IPS-18c (cell line): ENCODE results near the gene UTP18.
"Not testable (repeated sequence)": the region's sequence is repeated elsewhere in the genome, so short reads cannot be mapped to it uniquely, and the experiment has no call there.

Experiments used
- H3K4me3 ChIP-seq: 2 replicates; pipeline ENCODE4 v1.7.0; 2013; ENCODE audit warnings: low read depth, mild to moderate bottlenecking, low read length, moderate library complexity; ENCODE audit not compliant: insufficient read depth
- H3K9me3 ChIP-seq: one replicate; pipeline ENCODE4 v1.6.1; 2013; ENCODE audit warnings: mild to moderate bottlenecking, low read length, moderate library complexity; ENCODE audit not compliant: control insufficient read depth, insufficient read depth

UTP18 gene

GRCh38 chr17:51298508-51299371 lies 38.4 kb downstream of the UTP18 start:
- Histone ChIP-seq H3K9me3 (no peaks in the 10 kb centered on the region), H3K4me3 (no peak overlapping the region)

GRCh38 chr17:51299859-51300258 lies 39.5 kb downstream of the UTP18 start:
- no peak overlapping the region for H3K4me3 ChIP-seq
- peaks cover 2% of the 10 kb centered on the region for H3K9me3 ChIP-seq

DNA sequence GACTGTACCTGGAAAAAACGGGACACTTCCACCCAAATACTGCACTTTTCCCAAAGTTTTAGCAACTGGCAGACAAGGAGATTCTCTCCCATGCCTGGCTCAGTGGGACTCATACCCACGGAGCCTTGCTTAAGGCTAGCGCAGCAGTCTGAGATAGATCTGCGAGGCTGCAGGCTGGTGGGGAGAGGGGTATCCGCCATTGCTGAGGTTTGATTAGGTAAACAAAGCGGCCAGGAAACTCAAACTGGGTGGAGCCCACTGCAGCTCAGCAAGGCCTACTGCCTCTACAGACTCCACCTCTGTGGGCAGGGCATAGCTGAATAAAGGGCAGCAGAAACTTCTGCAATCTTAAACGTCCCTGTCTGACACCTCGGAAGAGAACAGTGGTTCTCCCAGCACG lies 44.8 kb downstream of the UTP18 start:
- H3K9me3 ChIP-seq: peaks cover 6% of the 10 kb centered on the region
- no peak overlapping the region for H3K4me3 ChIP-seq

DNA sequence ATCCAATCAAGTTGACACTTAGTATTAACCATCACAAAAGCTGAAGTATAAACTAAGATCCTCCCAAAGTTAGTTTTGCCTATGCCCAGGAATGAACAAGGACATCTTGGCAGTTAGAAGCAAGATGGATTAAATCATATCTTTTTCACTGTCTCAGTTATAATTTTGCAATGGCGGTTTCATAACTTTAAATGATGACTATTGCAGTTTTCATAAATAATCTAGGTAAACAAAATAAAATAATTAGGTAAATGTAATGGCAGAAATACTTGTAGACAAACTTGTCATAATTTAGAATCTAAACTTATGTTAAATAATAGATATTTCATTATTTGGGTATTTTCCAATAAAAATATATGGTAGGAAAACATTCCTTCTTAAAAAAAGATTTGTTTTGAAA lies 51.7 kb downstream of the UTP18 start:
- not testable (repeated sequence) for H3K4me3 ChIP-seq, H3K9me3 ChIP-seq

DNA sequence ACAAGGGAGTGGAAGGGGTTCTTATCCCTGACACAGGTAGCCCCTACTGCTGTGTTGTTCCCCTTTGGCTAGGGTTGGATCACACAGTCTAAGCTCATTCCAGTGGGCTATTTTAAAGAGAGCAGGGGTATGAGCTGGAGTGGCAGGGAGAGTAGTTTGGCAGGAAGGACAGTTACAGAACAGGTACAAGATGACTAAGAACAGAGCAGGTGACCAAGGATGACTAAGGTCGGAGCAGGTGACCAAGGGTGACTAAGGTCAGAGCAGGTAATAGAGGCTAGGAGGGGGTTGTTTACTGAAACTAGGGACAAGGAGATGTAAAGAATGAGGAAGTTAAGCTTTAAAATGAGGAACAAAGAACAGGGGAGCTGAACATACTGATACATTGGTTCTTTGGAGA lies 58.8 kb downstream of the UTP18 start:
- peaks cover 3% of the 10 kb centered on the region for H3K9me3 ChIP-seq
- H3K4me3 ChIP-seq: no peak overlapping the region

- H3K9me3 ChIP-seq: peaks cover 3% of the 10 kb centered on the region
- no peak overlapping the region for H3K4me3 ChIP-seq
These were observed 62.2 kb downstream of the UTP18 start for GRCh38 chr17:51322390-51323029.

DNA sequence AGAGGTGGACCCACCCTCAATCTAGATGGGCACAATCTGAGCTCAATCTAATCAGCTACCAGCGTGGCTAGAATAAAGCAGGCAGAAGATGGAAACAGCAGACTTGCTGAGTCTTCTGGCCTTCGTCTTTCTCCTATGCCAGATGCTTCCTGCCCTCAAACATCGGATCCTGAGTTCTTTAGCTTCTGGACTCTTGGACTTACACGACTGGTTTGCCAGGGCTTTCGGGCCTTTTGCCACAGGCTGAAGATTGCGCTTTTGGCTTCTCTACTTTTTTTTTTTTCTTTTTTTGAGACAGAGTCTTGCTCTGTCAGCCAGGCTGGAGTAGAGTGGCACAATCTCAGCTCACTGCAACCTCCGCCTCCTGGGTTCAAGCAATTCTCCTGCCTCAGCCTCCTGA lies 65.1 kb downstream of the UTP18 start:
- no peak overlapping the region for H3K4me3 ChIP-seq
- no peaks in the 10 kb centered on the region for H3K9me3 ChIP-seq

- not testable (repeated sequence) for H3K9me3 ChIP-seq
These were observed 70.6 kb downstream of the UTP18 start for GRCh38 chr17:51330861-51331503.

DNA sequence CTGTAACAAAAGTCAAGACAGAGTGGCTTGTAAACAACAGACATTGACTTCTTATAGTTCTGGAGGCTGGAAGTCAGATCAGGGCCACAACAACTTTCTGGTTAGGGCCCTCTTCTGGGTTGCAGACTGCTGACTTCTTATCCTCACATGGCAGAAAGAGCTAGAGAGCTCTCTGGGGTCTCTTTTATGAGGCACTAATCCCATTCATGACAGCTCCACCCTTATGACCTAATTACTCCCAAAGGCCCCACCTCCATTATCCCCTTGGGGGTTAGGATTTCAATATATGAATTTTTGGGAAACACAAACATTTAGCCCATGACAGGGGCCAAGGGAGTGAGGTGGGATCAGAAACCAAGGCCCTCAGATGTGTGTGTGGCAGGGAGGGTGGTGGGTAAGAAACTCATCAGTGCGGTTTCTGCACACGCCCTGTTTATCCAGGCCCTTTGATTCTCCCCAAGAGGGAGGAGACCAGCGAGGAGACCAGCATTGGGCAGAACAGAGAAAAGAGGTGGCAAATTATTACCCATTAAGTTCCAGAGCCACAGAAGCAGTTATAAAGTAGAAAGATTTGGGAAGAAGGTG lies 74.8 kb downstream of the UTP18 start:
- Histone ChIP-seq H3K9me3 (no peaks in the 10 kb centered on the region), H3K4me3 (no peak overlapping the region)

More at GRCh38 chr17:51330861-51331503, 70.6 kb downstream of the UTP18 start:
- H3K4me3 ChIP-seq: not testable (repeated sequence)

DNA sequence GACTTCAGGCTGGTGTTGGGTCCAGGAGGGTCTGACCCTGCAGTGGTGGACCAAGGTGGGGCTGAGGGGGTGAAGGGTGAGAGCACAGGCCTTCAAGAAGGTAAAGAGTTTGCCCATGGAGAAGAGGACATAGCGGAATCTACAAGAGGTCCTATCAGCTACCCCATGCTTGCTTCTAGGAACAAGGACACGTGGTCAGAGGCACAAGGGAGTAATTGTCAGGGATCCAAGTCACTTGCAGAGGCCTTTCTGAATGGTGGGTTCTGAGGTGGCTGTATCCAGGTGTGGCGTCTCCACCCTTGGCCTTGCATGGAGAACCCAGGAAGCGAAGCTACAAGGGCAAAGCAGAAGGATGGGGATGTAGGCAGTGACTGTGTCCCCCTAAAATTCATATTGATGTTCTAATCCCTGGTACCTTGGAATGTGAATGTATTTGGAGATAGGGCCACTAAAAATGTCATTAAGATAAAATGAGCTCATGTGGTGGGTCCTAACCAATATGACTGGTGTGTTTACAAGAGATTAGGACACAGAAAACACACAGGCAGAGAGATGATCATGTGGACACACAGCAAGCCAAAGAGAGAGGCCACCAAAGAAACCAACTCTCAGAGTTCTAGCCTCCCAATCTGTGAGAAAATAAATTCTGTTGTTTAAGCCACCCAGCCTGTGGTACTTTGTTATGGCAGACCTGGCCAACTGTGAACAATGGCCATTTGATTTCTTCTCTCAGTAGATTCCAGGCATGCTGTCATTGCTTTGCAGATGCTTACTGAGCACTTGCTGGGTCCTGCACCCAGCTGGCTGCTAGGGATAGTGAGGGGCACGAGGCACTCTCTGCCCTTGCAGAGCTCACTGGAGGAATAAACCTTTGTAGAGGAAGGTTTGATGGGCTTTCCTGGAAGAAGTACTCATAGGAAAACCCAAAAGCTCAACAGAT lies 75.8 kb downstream of the UTP18 start:
- Histone ChIP-seq H3K9me3 (no peaks in the 10 kb centered on the region), H3K4me3 (no peak overlapping the region)

- Histone ChIP-seq H3K9me3 (no peaks in the 10 kb centered on the region), H3K4me3 (no peak overlapping the region)
These were observed 81.1 kb downstream of the UTP18 start for GRCh38 chr17:51341457-51341856.

DNA sequence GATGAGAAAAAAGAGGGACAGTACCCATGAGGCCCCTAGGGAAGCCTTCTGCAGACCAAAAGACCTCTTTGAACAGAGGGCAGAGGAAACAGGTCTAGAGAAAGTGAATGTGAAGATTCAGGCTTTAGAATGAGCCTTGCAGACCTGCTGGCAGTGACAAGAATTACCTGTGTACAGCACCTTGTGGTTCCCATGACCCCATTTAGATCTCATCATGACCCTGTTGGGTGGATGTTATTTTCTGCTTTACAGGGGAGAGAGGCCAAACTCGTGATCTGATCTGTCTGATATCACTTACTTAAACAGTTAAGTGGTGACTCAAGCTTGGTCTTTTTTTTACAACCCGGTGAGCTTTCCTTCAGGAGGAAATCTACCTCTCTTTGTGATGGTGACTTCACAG lies 81.9 kb downstream of the UTP18 start:
- no peaks in the 10 kb centered on the region for H3K9me3 ChIP-seq

GRCh38 chr17:51344532-51344931 lies 84.2 kb downstream of the UTP18 start:
- Histone ChIP-seq H3K9me3 (no peaks in the 10 kb centered on the region), H3K4me3 (no peak overlapping the region)

More for the DNA sequence above, 81.9 kb downstream of the UTP18 start:
- H3K4me3 ChIP-seq: no peak overlapping the region

- Histone ChIP-seq H3K4me3 (no peak overlapping the region), H3K9me3 (no peaks in the 10 kb centered on the region)
These were observed 86.1 kb downstream of the UTP18 start for GRCh38 chr17:51346218-51346982.
